HG02970 (cell line): ENCODE measurements around the gene RIT1.

Experiments used
- ATAC-seq: cut with Tn5 transposase; IDR thresholded peaks from one replicate; pipeline ENCODE4 v1.9.1; 2021; ENCODE audit warnings: mild to moderate bottlenecking, moderate library complexity, moderate number of reproducible peaks; ENCODE audit not compliant: unreplicated experiment, low FRiP score

Gene RIT1

DNA sequence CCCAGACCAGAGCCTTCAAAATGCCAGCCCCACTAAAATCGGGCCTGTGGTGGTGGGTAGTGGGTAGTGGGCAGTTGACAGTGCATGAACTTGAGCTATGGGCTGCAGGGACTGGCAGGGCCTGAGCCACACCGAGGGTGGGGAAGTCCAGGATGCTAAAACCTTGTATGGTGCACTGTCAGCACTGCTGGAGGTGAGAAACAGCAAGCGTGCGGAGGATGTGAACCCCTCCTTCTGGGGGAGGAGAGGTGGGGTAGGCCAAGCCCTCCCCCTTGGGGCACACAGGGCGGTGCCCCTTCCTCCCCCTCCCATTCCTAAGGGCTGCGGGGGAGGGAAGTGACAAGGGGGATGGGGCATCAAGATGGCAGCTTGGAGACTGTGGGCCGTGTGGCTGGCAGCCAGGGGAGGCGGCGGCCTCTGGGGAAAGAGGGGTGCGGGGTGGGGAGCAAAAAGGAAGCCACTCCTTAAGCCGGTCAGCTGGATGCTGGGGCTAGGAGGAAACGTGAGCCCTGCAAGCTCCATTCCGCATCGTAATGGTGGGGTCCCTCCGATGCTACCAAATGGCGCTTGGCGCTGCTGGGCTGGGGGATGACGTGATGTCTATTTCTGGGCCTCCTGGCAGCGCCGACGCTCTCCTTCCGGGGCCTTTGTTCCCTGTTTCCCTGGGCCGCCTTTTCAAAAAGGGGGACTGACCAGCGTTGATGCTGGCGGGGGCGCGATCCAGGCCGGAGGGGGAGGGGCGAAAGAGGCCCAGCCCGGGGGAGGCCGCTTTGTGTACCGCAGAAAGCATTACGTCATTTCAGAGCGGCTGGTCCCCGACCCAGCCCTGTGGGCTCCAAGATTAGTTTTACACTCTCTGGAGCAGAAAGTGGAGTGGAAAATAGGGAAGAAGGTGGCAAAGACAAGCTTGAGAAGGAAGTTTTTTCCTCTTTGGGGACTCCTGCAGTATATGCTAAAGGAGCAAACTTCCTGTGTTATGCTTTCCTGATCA lies 51.0 kb downstream of the RIT1 start:
- no peak for ATAC-seq

DNA sequence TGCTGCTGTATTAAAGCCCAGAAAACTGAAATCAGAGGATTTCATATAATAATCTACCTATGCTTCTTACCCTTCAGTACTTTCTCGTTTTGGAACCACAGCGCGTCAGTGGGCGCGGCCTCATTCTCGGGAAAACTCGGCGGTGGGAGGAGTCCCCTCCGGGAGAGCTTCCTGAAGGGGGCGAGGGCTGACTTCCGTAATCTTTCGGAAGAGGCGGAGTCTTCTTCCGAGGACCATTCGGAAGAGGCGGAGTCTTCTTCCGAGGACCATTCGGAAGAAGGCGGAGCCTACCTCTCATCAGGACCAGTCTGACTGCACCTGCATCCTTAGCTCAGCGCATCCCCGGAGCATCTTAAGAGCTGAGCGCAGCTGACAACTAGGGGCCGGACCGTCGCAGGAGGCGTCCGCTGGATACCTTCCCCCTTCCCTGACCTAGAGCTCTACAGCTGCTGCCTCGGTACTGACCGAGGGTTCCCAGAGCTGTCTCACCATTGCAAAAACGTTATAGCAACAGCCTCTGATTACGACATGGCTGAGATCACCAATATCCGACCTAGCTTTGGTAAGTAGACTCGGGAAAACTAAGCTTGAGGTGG lies 51.8 kb downstream of the RIT1 start, which contains the start of gene SYT11:
Gene SYT11, plus strand, starts transcription at position 334 of the 596 bp plus-strand sequence. Its CDS starts 195 bp downstream, at position 529.
- ATAC-seq, result peak; percentile 67

DNA sequence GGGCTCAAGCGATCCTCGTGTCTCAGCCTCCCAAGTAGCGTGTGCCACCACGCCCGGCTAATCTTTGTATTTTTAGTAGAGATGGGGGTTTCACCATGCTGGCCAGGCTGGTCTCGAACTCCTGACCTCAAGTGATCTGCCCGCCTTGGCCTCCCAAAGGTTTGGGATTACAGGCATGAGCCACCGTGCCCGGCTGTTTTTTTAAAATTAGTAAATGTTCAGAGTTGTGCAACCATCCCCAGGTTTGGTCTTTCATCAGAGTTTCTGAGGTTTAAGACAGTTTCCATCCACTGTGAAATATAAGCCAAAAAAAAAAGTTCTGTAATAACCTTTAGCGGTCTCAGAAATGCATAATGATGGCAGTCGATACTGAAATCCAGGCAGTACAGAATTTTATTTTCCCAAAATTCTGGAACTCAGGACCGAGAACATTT lies 52.3 kb downstream of the RIT1 start:
- peak; percentile 2 for ATAC-seq

DNA sequence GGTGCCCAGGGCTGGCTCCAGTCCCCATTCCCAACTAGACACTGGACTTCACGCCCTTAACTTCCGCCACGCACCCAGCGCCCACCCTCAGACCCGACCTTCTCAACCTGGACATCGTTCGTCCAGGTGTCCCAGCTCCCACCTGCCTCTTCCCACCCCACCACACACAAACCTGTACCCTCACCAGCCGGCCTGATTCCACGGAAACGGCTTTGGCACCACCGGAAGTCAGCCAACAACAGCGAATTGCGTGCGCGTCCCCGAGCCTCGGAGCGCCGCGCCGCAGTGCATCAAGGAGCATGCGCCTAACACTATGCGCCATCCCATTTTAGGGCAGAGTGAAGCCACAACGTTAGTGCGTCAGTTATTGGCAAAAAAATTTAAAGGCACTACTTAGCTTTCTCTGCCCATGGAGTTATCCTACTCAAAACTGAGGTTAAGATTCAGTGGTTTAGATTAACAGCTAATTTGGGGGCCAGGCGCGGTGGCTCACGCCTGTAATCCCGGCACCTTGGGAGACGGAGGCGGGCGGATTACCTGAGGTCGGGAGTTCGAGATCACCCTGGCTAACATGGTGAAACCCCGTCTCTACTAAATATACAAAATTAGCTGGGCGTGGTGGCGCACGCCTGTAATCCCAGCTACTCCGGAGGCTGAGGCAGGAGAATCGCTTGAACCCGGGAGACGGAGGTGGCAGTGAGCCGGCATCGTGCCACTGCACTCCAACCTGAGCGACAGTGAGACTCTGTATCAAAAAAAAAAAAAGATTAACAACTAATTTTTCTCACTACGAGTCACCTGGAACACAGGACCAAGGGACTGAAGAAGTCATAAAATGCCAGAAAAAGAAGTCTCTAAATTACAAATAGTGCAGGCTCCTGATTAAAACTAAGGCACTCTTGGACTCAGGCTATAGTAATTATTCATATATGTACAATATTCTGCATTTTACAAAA lies 53.9 kb downstream of the RIT1 start, which contains the start of gene GON4L:
Gene GON4L, minus strand, starts transcription at position 240 of the 956 bp plus-strand sequence. CDS start 3,434 bp downstream, outside the sequence.
- peak; percentile 34 for ATAC-seq

DNA sequence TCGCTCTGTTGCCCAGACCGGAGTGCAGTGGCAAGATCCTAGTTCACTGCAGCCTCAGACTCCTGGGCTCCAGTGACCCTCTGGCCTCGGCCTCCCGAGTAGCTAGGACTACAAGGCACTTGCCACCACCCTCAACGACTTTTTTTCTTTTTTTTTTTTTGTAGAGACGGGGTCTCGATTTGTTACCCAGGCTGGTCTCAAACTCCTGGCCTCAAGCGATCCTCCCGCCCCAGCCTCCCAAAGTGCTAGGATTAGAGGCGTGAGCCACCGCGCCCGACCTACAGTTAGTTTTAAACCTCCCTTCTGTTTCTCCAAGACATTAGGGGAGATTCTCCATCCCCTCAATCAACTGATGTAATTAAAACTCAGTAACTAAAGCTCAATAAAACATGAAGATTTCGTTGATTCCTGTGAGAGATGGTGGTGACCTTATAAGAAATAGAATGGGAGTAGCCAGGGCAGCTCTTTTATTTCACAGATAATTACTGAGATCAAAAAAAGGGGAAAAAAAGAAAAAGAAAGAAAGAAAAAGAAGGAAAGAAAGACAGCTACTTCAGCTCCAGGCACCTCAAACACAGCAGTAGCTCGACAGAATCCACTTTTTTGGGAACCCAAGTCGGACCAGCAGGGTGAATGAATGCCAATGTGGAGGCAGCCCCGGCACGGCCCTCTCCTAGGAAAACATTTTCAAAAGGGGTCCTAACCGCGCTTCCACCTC lies 54.7 kb downstream of the RIT1 start:
- ATAC-seq, result no peak

DNA sequence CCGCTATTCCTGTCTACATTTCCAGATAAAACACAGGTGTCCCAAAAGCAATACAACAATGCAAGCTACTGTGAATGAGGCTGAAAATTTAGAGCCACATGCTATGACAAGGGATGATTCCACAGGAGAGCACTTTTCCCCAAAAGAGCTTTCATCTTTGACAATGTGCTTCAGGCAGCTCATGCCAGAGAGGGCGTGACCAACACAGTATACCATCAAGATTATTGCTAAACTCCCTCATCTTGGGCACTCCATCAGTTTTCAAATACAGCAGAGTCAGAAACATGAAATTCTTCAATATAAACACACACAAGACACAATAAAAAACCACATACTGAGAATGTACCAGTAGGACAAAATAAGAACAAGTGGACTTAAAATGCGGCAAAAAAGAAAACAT lies 60.8 kb downstream of the RIT1 start:
- ATAC-seq, result no peak

DNA sequence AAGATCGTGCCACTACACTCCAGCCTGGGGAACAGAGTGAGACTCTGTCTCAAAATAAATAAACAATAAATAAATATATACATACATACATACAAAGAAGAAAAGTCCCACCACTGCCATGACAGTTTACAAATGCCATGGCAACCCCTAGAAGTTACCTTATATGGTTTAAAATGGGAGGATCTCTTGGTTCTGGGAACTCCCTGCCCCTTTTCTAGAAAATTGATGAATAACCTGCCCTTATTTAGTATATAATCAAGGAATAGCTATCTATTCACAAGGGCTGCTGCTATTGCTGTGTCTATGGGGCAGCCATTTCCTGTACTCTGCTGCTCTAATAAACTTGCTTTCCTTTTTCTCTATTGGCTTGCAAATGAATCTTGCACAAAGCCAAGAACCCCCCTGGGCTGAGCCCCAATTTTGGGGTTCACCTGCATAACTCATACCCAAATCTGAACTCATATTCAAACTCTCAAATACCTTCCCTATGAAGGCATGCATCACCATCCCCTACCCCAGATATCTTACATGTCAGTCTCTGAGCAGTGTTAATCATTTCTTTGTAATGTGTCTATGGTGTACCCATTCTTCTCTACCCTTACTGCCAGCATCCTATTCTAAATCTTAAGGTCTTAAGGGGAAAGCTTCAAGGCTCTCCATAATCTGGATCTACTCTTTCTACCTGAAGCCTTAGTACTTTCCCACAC lies 63.2 kb downstream of the RIT1 start:
- no peak for ATAC-seq
